BJ (cell line): ENCODE measurements around the gene PRKAG2. TPM values are rescaled to one million over a fixed set of nuclear protein-coding genes. Genes with fewer than 3 reads are reported as not detected.

Source experiments
- CTCF ChIA-PET: fragments of 350-600 bp; formaldehyde crosslinking; extraction: SDS; loops from one replicate; lab custom pipeline; 2021; ENCODE audit warnings: antibody characterized with exemption, inconsistent platforms; lab: Yijun Ruan, JAX
- POLR2A ChIA-PET: fragments of 300-600 bp; sonication (Branson Sonifier 250); formaldehyde crosslinking; extraction: SDS; loops from one replicate; lab custom pipeline; 2021; ENCODE audit warnings: antibody characterized with exemption; lab: Charles Lee
- DNase-seq: peaks from one replicate; pipeline ENCODE4 v3.0.0-alpha.2; 2011; ENCODE audit warnings: low read depth
- H3K27me3 ChIP-seq: 2 replicates; pipeline ENCODE4 v1.6.0; 2011; ENCODE audit warnings: low read length; ENCODE audit not compliant: control insufficient read depth, insufficient read depth
- H3K36me3 ChIP-seq: 2 replicates; pipeline ENCODE4 v1.5.1; 2011; ENCODE audit warnings: low read length; ENCODE audit not compliant: control insufficient read depth, insufficient read depth
- H3K4me3 ChIP-seq: 2 replicates; pipeline ENCODE4 v1.5.1; 2011; ENCODE audit warnings: low read depth, mild to moderate bottlenecking, control low read depth, low read length
- polyA plus RNA-seq: library from polyadenylated mRNA; depleted of rRNA; stranded (reverse); fragments of >200 nt; gene quantifications from 2 replicates; pipeline ENCODE4 v1.2.3, GENCODE V29; 2011
- TF ChIP-seq, protein P1 (sequence below): IDR thresholded peaks from 2 replicates; pipeline ENCODE4 v1.5.1; 2011; ENCODE audit warnings: low read depth, mild to moderate bottlenecking, control low read depth, inconsistent platforms, low read length, moderate library complexity; ENCODE audit not compliant: insufficient read depth

Gene PRKAG2
- polyA plus RNA-seq, 1 experiment, result 11.3 TPM

DNA sequence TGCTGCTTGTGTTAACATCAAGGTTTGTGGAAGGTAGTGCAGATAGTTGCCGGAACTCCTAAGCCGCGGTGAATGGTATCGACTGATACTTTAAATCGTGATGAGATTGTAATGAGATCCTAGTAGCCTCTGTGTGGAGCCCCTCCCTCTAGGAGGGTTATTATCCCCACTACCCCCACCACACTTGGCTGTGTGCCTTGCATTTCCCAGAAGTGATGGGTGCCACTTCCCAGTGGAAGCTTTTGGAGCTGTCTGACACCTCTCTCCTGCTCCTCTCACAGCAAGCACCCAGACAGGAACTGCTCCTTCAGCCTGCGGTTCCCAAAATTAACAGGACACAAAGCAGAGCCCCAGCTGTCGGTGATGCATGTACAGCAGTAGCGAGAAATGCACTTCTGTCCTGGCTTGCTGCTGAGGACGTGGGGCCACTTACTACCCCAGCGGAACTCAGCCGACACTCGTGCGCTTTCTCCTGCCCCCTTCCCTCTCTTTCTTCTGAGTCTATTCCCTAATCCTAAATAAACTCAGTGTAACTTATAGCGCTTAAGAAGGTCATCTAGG, 52.5 kb downstream of the PRKAG2 start:
- TF ChIP-seq, protein P1, sequence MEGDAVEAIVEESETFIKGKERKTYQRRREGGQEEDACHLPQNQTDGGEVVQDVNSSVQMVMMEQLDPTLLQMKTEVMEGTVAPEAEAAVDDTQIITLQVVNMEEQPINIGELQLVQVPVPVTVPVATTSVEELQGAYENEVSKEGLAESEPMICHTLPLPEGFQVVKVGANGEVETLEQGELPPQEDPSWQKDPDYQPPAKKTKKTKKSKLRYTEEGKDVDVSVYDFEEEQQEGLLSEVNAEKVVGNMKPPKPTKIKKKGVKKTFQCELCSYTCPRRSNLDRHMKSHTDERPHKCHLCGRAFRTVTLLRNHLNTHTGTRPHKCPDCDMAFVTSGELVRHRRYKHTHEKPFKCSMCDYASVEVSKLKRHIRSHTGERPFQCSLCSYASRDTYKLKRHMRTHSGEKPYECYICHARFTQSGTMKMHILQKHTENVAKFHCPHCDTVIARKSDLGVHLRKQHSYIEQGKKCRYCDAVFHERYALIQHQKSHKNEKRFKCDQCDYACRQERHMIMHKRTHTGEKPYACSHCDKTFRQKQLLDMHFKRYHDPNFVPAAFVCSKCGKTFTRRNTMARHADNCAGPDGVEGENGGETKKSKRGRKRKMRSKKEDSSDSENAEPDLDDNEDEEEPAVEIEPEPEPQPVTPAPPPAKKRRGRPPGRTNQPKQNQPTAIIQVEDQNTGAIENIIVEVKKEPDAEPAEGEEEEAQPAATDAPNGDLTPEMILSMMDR, result no peak
- ChIA-PET CTCF (no interaction called here), POLR2A (no interaction called here)
- H3K4me3 ChIP-seq, result no peak overlapping the region
- H3K27me3 ChIP-seq, result peaks cover 13% of the 10 kb centered on the region
- no peak for DNase-seq
- no peaks in the 10 kb centered on the region for H3K36me3 ChIP-seq

DNA sequence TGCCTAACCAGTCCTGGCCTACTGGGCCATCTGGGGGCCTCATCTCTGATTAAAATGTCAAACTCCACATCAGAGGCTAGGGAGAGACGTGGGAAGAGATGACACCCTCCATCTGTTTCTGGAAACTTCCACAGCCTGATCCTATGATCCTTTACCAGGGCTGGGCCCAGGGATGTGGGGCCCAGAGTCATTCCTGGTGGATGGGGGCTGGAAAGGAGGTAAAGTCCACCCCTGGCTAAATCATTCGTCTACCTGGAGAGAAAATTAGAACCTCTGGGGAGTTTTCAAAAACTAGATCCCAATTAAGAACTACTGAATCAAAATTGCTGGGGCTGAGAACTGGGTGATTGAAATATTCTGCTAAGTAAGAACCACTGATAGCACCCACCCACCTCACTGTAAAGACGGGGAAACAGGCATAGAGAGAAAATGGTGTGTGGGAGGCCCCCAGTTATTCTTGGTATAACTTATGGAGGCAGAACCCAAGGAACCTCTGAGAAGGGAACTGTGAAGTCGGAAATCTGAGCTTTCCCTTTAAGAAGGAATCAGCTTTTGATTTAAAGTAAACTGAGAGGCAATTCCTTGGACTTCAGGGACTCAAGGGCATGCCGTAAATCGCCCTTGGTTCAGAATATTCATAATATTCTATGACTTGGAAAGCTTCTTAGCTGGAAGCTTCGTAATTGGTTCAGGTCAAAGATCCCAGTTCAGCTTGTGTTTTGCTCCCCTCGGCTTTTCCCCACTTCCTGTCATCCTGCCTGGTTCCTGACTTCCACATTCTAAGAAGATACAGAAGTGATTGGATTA, 53.1 kb downstream of the PRKAG2 start:
- Histone ChIP-seq H3K36me3 (no peaks in the 10 kb centered on the region), H3K4me3 (no peak overlapping the region), H3K27me3 (peaks cover 13% of the 10 kb centered on the region)
- ChIA-PET CTCF (no interaction called here), POLR2A (no interaction called here)
- TF ChIP-seq, protein P1, result no peak
- DNase-seq, result no peak

DNA sequence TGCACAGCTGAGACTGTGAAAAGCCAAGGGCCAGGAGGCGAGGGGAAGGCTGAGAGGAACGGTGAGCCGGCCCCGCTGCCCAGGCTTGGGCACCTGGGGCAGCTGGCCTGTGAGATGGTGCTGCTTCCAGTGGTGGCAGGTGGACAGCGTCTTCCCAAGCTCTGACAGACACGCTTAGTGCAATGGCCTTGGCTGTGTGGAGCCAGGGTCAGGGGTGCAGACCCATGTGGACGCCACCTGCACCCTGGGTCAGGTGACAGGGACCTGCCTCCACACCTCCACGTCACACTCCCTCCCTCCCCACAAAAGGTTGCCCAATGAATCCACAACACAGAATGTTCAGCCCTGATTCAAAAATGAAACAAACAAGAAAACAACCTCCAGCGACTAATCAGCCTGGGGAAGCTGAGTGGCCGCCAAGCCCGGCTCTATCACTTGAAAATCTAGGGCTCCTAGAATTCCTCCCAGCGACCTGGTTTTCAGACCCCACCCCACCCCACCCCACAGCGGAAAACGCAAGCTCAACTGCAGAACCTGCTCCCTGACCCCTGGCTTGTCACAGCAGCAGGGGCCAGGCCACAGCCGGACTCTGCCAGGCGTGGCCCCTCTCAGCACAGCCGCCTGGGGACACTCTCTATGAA, 54.3 kb downstream of the PRKAG2 start:
- POLR2A ChIA-PET, result no interaction called here

DNA sequence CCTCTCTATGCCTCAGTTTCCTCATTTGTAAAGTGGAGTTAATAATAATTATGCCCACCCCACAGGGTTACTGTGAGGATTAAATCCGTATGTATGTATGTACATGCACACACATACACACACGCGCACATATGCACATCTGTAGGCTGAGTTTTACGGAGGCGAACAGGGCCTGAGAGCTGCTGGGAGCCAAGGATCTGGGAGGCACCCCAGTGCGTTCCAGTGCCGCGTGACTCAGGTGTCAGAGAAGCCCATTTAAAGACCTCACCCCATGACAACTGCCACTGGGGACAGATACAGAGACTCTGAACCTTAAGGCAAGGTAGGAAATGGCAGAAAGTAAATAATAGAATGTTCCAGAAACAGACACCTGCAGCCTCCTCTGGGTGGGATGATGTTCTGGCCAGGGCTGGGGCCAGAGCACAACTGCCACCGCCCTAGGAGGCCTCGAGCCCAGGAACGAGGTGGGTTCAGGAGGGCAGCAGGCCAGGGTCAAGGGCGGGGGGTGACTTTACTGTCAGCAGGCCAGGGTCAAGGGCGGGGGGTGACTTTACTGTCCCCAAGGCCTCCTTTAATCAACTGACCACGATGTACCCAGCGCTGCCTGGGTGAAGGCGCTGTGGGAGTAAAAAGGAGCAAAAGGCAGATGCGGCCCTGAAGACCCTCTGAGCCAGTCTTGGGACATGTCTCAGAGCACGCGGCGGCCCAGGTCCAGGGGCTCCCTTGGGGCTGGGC, 54.9 kb downstream of the PRKAG2 start:
- H3K27me3 ChIP-seq, result peaks cover 12% of the 10 kb centered on the region
- H3K36me3 ChIP-seq, result no peaks in the 10 kb centered on the region
- H3K4me3 ChIP-seq, result no peak overlapping the region
- TF ChIP-seq, protein P1, result no peak
- POLR2A ChIA-PET, result no interaction called here
- CTCF ChIA-PET, result interaction anchor here (0.9 kb wide), 1 partner anchor 39 kb away, joined by 4 read pairs; no protein-coding TSS in a partner anchor
- DNase-seq, result no peak

More for the DNA sequence above, 54.3 kb downstream of the PRKAG2 start:
- H3K27me3 ChIP-seq, result peaks cover 12% of the 10 kb centered on the region
- TF ChIP-seq, protein P1, result no peak
- CTCF ChIA-PET, result interaction anchor here (0.9 kb wide), 1 partner anchor 40 kb away, joined by 4 read pairs; no protein-coding TSS in a partner anchor
- no peaks in the 10 kb centered on the region for H3K36me3 ChIP-seq
- no peak for DNase-seq
- H3K4me3 ChIP-seq, result no peak overlapping the region
